Liver (tissue), 9 donors: ENCODE results near the gene LNX2. TPM values are rescaled to one million over a fixed set of nuclear protein-coding genes. Genes with fewer than 3 reads are reported as not detected.
"Not testable (repeated sequence)": the region's sequence is repeated elsewhere in the genome, so short reads cannot be mapped to it uniquely, and the experiment has no call there.

ENCODE experiments used
- DNase-seq: peaks from one replicate; pipeline ENCODE4 v3.0.0-alpha.2; 2017; ENCODE audit warnings: low spot score
- H3K27ac ChIP-seq, 2 donors: one replicate each; pipeline ENCODE4 v1.7.0; 2013; ENCODE audit warnings: inconsistent platforms in 2 of 2, low read length in 2 of 2, control low read depth in 1 of 2, low read depth in 1 of 2, mild to moderate bottlenecking in 1 of 2
- H3K27me3 ChIP-seq, 4 donors: one replicate each; pipeline versions ENCODE4 v1.6.1 to v1.7.0; 2013; ENCODE audit warnings: low read length in 3 of 4, inconsistent platforms in 1 of 4, mild to moderate bottlenecking in 1 of 4, moderate library complexity in 1 of 4; ENCODE audit not compliant: control insufficient read depth in 4 of 4, insufficient read depth in 4 of 4
- H3K36me3 ChIP-seq, 4 donors: one replicate each; pipeline versions ENCODE4 v1.6.1 to v1.7.0; 2013; ENCODE audit warnings: low read length in 3 of 4, mild to moderate bottlenecking in 3 of 4, low read depth in 1 of 4, moderate library complexity in 1 of 4; ENCODE audit not compliant: control insufficient read depth in 4 of 4, insufficient read depth in 3 of 4
- H3K4me1 ChIP-seq, 4 donors: one replicate each; pipeline versions ENCODE4 v1.6.1 to v1.7.0; 2013; ENCODE audit warnings: low read length in 3 of 4, mild to moderate bottlenecking in 3 of 4, moderate library complexity in 1 of 4; ENCODE audit not compliant: control insufficient read depth in 4 of 4, insufficient read depth in 4 of 4
- H3K4me3 ChIP-seq, 3 donors: one replicate each; pipeline versions ENCODE4 v1.6.1 to v1.7.0; 2013; ENCODE audit warnings: low read length in 3 of 3, control low read depth in 1 of 3, low read depth in 1 of 3, mild to moderate bottlenecking in 1 of 3
- H3K9ac ChIP-seq, 2 donors: one replicate each; pipeline ENCODE4 v1.7.0; 2013; ENCODE audit warnings: low read length in 2 of 2, mild to moderate bottlenecking in 2 of 2, moderate library complexity in 2 of 2, control low read depth in 1 of 2, low read depth in 1 of 2
- H3K9me3 ChIP-seq, 4 donors: one replicate each; pipeline versions ENCODE4 v1.6.1 to v1.7.0; 2013; ENCODE audit warnings: low read length in 3 of 4; ENCODE audit not compliant: control insufficient read depth in 4 of 4
- CTCF ChIP-seq: fragments of 150-350 bp; IDR thresholded peaks from 2 replicates; pipeline ENCODE4 v1.5.1; 2017; ENCODE audit warnings: improper control_type of control experiment, low read depth, low read length; ENCODE audit not compliant: missing input control
- EGR1 ChIP-seq, 2 donors: IDR thresholded peaks; 2 replicates each; pipeline ENCODE4 v1.6.1; 2016 to 2018; ENCODE audit warnings: antibody characterized with exemption in 2 of 2, low read depth in 2 of 2
- FOXA1 ChIP-seq: IDR thresholded peaks from 2 replicates; pipeline ENCODE4 v1.6.1; 2016; ENCODE audit warnings: antibody characterized with exemption
- FOXA2 ChIP-seq: IDR thresholded peaks from 2 replicates; pipeline ENCODE4 v1.6.1; 2016; ENCODE audit warnings: antibody characterized with exemption
- HNF4A ChIP-seq, 2 donors: conservative IDR thresholded peaks; 2 replicates each; pipeline ENCODE4 v1.6.1; 2016; ENCODE audit warnings: antibody characterized with exemption in 2 of 2, mild to moderate bottlenecking in 2 of 2
- HNF4G ChIP-seq: IDR thresholded peaks from 2 replicates; pipeline ENCODE4 v1.6.1; 2016; ENCODE audit warnings: antibody characterized with exemption
- JUND ChIP-seq, 2 donors: IDR thresholded peaks; 2 replicates each; pipeline ENCODE4 v1.6.1; 2016; ENCODE audit warnings: antibody characterized with exemption in 2 of 2
- MAX ChIP-seq: IDR thresholded peaks from 2 replicates; pipeline ENCODE4 v1.6.1; 2016; ENCODE audit warnings: antibody characterized with exemption
- RAD21 ChIP-seq, 2 donors: IDR thresholded peaks; 2 replicates each; pipeline ENCODE4 v1.6.1; 2016; ENCODE audit warnings: antibody characterized with exemption in 2 of 2, mild to moderate bottlenecking in 2 of 2
- REST ChIP-seq: IDR thresholded peaks from 2 replicates; pipeline ENCODE4 v1.6.1; 2016; ENCODE audit warnings: antibody characterized with exemption, mild to moderate bottlenecking
- RXRA ChIP-seq, 2 donors: IDR thresholded peaks; 2 replicates each; pipeline ENCODE4 v1.6.1; 2017 to 2018; ENCODE audit warnings: antibody characterized with exemption in 2 of 2, mild to moderate bottlenecking in 1 of 2
- SP1 ChIP-seq: IDR thresholded peaks from 2 replicates; pipeline ENCODE4 v1.6.1; 2018; ENCODE audit warnings: antibody characterized with exemption, mild to moderate bottlenecking
- TAF1 ChIP-seq: conservative IDR thresholded peaks from 2 replicates; pipeline ENCODE4 v1.6.1; 2016; ENCODE audit warnings: antibody characterized with exemption, mild to moderate bottlenecking
- YY1 ChIP-seq: IDR thresholded peaks from 2 replicates; pipeline ENCODE4 v1.6.1; 2016; ENCODE audit warnings: antibody characterized with exemption, mild to moderate bottlenecking
- ZBTB33 ChIP-seq: IDR thresholded peaks from 2 replicates; pipeline ENCODE4 v1.6.1; 2016; ENCODE audit warnings: antibody characterized with exemption
- WGBS: extraction: QIAGEN DNeasy Blood & Tissue Kit; methylation state at CpG from one replicate; pipeline ENCODE4 v1.1.7; 2013; 5-methylcytosine and 5-hydroxymethylcytosine counted together
- polyA plus RNA-seq, 2 donors: library from polyadenylated mRNA; stranded (reverse) in 1 of 2; unstranded in 1 of 2; fragments of 200-250 nt in 1 of 2; fragments of >200 nt in 1 of 2; fragmentation: Nextera tagmentation in 1 of 2; extraction: Ambion mirVana in 1 of 2; gene quantifications; one replicate each; pipeline versions ENCODE4 v1.2.1 to v1.2.3, GENCODE V29; 2013 to 2015
- total RNA-seq, 2 donors: library from RNA; depleted of rRNA; stranded (reverse); fragments of >200 nt; gene quantifications; one replicate each; pipeline ENCODE4 v1.2.3, GENCODE V29; 2014
- donor health status: healthy.
- donor health status: healthy.
- donor health status: healthy.
- donor health status: healthy.
- donor health status: healthy.

The LNX2 gene
- total and polyA plus RNA-seq, 4 donors = 6.2 to 25.9 (median 13.3) TPM

- TF ChIP-seq JUND (IDR thresholded peaks at IDR 0.05) = no peak
Measured at GRCh38 chr13:27631156-27631555, 10.8 kb upstream of the LNX2 start (continued).

- not testable (repeated sequence) for H3K36me3 ChIP-seq, H3K4me3 ChIP-seq
- WGBS = 97% methylated on average over 4 of the region's 4 CpGs
Measured at GRCh38 chr13:27628766-27629165, 8.4 kb upstream of the LNX2 start.

GRCh38 chr13:27628081-27628480 lies 7.8 kb upstream of the LNX2 start:
- no peak for DNase-seq
- H3K9me3 ChIP-seq = no peaks in the 10 kb centered on the region
- H3K9ac ChIP-seq = no peak overlapping the region
- no peak for TF ChIP-seq RAD21 (IDR thresholded peaks at IDR 0.05)
- no peak for TF ChIP-seq ZBTB33
- TF ChIP-seq HNF4A (conservative IDR thresholded peaks at IDR 0.05) = no peak
- TF ChIP-seq JUND (IDR thresholded peaks at IDR 0.05) = no peak
- H3K36me3 ChIP-seq = peaks cover 0 to under 1% (median 0%) of the 10 kb centered on the region in 4 donors
- 64% methylated on average over 4 of the region's 4 CpGs for WGBS
- H3K27ac ChIP-seq = no peak overlapping the region
- H3K4me3 ChIP-seq = no peak overlapping the region
- H3K27me3 ChIP-seq = no peaks in the 10 kb centered on the region
- peaks cover 4 to 18% (median 11%) of the 10 kb centered on the region in 4 donors for H3K4me1 ChIP-seq

More at GRCh38 chr13:27628766-27629165, 8.4 kb upstream of the LNX2 start:
- not testable (repeated sequence) for DNase-seq, H3K27me3 ChIP-seq, H3K9me3 ChIP-seq, H3K27ac ChIP-seq, H3K9ac ChIP-seq
- H3K4me1 ChIP-seq = peaks cover 3 to 11% (median 5%) of the 10 kb centered on the region in 4 donors

GRCh38 chr13:27627380-27627779 lies 7.1 kb upstream of the LNX2 start:
- peaks cover 4 to 25% (median 17%) of the 10 kb centered on the region in 4 donors for H3K4me1 ChIP-seq
- TF ChIP-seq HNF4A (conservative IDR thresholded peaks at IDR 0.05) (no peak), CTCF (no peak), HNF4G (no peak), EGR1 (IDR thresholded peaks at IDR 0.05; ENCODE audit: low read depth in 2 of 2) (no peak), MAX (no peak), SP1 (no peak), JUND (IDR thresholded peaks at IDR 0.05) (no peak), FOXA2 (no peak), ZBTB33 (no peak), TAF1 (no peak), RXRA (IDR thresholded peaks at IDR 0.05) (no peak), RAD21 (IDR thresholded peaks at IDR 0.05) (no peak), YY1 (no peak), REST (no peak), FOXA1 (no peak)

More at GRCh38 chr13:27627380-27627779, 7.1 kb upstream of the LNX2 start:
- WGBS = 92% methylated on average over 3 of the region's 3 CpGs
- no peaks in the 10 kb centered on the region for H3K9me3 ChIP-seq
- DNase-seq = no peak
- no peak overlapping the region for H3K27ac ChIP-seq
- no peak overlapping the region for H3K9ac ChIP-seq
- H3K4me3 ChIP-seq = no peak overlapping the region
- peaks cover 0 to 2% (median 0%) of the 10 kb centered on the region in 4 donors for H3K36me3 ChIP-seq
- no peaks in the 10 kb centered on the region for H3K27me3 ChIP-seq
